HS-27A (cell line): Measurements from ENCODE around the gene ZNF496.
"Not testable (repeated sequence)": the region's sequence is repeated elsewhere in the genome, so short reads cannot be mapped to it uniquely, and the experiment has no call there.

ENCODE experiments used
- DNase-seq: peaks from one replicate; pipeline ENCODE4 v3.0.0-alpha.2; 2012; ENCODE audit warnings: low read depth, missing footprints

ZNF496 gene

GRCh38 chr1:247331525-247332214 lies at the start of gene ZNF496:
Gene ZNF496, minus strand, starts transcription at chr1:247331867. Its CDS starts 2,289 bp downstream, at chr1:247329578.
- DNase-seq = peak; percentile 62

DNA sequence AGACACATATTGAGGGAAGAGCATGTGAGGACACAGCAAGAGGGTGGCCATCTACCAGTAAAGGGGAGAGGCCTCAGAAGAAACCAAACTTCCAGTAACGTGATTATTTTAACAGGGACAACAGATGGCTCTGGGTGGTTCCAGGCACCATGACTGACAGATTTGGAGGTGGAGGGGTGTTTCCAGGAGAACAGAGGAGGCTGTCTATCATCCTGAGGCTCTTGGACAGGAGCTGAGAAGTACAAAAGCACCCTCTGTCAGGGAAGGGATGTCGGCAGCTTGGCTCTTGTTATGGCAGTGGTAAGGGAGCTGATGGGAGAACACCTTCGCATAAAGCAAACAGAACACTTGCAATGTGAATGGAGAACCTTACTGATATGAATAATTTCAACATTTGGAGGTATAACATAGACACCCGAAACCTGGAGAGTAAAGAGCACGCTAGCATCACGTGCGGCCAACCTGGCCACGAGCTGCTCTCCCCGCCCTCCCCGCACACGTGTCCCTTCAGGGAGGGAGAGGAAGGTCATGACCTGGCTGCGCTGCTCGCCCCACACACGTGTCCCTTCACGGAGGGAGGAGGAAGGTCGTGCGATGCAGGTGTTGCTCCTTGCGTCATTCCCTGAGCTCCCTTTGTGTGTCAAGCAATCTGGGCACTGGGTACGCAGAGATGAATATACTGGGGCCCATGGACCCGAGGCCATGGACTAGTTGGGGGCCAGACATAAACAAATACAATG lies 46.8 kb upstream of the ZNF496 start:
- DNase-seq = no peak

DNA sequence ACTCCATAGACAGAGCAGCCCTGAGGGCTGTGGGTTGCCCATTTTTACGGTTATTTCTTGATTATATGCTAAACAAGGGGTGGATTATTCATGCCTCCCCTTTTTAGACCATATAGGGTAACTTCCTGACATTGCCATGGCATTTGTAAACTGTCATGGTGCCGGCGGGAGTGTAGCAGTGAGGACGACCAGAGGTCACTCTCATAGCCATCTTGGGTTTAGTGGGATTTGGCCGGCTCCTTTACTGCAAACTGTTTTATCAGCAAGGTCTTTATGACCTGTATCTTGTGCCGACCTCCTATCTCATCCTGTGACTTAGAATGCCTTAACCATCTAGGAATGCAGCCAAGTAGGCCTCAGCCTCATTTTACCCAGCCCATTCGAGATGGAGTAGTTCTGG lies 46.0 kb upstream of the ZNF496 start:
- not testable (repeated sequence) for DNase-seq

DNA sequence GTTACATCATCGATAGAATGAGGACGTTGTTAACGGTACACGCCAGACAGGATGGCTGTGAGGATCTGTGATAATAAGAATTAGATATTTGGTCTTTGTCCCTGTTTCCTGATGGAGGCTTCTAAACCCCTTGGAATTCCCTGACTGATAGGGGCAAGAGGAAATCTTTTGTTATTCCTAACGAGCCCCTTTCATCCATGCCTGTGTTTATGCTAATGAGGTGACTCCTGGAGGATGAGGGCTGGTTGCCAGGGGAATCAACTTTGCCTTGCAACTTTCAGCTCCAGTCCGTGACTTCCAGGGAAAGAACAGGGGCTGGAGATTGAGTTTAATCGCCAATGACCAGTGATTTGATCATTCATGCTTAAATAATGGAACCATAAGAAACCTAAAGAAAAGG lies 45.0 kb upstream of the ZNF496 start:
- DNase-seq = no peak

GRCh38 chr1:247375747-247376146 lies 44.1 kb upstream of the ZNF496 start:
- DNase-seq = no peak

DNA sequence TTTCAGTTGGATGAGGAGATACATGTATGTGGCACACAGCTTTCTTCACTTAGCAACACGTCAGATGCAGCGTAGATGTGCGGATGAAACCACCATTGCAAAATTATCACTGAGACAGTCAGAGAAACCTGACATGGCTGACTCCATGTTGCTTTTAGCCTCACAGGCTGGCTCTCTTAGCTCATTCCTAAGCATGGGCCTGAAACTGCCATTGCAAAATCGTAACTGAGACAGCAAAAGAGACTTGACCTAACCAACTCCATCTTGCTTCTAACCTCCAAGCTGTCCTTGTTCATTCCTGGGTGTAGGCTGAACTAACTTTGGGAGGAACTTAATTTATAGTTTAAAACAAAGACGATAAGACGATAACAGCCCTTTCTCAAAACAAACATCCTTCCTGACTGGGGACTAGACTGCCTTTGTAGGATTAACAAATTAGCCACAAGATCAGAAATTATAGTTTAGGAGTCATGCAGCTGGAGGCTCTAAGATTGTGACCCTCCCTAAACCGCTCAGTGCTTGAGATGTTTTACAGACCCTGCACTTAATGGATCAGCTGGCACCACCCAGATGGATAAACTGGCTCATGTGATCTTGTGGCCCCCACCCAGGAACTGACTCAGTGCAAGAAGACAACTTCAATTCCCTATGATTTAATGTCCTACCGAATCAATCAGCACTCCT lies 43.1 kb upstream of the ZNF496 start:
- DNase-seq = not testable (repeated sequence)

GRCh38 chr1:247373721-247374141 lies 42.1 kb upstream of the ZNF496 start:
- DNase-seq = no peak

DNA sequence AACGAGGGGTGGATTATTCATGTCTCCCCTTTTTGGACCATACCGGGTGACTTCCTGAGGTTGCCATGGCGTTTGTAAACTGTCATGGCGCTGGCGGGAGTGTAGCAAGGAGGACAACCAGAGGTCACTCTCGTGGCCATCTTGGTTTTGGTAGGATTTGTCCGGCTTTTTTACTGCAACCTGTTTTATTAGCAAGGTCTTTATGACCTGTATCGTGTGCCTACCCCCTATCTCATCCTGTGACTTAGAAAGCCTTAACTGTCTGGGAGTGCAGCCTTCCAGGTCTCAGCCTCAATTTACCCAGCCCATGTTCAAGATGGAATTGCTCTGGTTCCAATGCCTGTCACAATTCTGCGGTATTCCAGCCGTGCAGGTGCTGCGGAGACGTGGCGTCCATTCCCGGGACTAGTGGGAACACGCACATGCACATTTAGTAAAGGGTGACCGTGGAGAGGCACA lies 40.2 kb upstream of the ZNF496 start:
- no peak for DNase-seq

DNA sequence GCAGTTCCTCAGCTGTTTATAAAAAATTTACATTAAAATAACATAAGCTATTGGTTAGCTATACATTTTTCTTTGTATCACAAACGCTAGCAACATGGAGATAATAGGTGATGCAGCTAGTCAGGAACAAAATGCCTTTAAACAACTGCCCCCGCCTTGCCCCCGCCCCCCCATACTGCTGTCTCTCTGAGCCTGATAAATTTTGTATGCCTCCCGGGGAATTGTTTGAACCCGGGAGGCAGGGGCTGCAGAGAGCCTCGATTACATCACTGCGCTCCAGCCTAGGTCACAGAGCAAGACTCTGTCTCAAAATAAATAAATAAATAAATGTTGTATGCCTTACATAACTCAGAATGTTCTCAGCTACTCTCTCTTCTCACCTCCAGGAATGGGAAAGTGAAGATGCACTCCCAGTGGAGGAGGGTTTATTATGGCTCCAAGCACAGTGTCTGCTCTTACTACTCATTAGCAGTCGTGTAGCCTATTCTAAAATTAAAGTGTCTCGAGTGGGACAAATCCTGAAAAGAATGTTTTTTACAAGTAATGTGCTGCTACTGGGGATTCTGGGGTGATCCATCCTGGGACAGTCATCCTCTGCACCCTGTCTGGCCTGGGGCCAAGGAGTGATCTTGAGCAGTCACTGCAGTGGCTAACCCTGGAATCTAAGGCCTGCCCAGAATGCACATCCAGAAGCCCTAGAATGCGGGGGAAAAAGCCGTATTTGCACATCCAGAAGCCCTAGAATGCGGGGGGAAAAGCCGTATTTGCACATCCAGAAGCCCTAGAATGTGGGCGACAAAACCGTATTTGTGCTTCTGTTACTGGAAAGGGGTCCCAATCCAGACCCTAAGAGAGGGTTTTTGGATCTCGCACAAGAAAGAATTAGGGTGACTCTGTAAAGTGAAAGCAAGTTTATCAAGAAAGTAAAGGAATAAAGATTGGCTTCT lies 39.4 kb upstream of the ZNF496 start:
- no peak for DNase-seq

DNA sequence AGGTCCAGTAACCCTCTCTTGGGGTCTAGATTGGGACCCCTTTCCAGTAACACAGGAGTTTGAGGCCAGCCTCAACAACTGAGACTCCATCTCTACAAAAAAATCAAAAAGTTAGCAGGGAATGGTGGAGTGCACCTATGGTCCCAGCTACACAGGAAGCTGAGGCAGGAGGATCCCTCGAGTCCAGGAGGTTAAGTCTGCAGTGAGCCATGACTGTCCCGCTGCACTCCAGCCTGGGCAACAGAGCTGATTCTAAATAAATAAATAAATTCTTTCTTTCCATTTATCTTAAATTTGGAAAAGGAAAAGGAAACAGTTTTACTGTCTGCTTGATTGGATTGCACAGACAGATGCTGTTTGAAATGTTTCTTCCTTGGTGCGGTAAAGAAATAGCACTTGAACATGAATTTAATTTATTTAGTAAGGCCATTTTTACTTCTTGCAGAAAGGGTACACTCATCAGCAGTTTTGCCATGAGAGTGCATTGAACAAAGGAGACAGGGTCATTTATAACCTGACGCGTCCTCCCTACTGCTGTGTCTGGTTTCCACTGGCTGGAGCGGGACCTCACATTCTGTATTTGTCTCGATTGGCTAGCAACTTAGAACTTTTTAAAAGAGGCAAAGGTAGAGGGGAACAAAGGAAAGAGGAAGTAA lies 37.0 kb upstream of the ZNF496 start:
- no peak for DNase-seq

GRCh38 chr1:247367786-247368422 lies 36.2 kb upstream of the ZNF496 start:
- DNase-seq = no peak

DNA sequence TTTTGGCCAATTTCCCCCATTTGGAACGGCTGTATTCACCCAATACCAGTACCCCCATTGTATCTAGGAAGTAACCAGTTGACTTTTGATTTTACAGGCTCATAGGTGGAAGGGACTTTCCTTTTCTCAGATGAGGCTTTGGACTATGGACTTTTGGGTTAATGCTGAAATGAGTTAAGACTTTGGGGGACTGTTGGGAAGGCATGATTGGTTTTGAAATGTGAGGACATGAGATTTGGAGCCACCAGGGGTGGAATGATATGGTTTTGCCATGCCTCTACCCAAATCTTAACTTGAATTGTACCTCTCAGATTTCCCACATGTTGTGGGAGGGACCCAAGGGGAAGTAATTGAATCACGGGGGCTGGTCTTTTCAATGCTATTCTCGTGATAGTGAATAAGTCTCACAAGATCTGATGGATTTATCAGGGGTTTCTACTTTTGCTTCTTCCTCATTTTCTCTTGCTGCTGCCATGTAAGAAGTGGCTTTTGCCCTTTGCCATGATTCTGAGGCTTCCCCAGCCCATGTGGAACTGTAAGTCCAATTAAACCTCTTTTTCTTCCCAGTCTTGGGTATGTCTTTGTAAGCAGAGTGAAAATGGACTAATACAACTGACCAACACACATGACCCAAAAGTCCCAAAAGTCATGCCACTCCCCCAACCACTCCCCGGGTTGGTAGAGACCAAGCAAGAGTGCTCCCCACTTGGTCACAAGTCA lies 35.4 kb upstream of the ZNF496 start:
- DNase-seq = no peak

GRCh38 chr1:247366345-247366744 lies 34.7 kb upstream of the ZNF496 start:
- not testable (repeated sequence) for DNase-seq

GRCh38 chr1:247365023-247365422 lies 33.4 kb upstream of the ZNF496 start:
- DNase-seq = no peak

DNA sequence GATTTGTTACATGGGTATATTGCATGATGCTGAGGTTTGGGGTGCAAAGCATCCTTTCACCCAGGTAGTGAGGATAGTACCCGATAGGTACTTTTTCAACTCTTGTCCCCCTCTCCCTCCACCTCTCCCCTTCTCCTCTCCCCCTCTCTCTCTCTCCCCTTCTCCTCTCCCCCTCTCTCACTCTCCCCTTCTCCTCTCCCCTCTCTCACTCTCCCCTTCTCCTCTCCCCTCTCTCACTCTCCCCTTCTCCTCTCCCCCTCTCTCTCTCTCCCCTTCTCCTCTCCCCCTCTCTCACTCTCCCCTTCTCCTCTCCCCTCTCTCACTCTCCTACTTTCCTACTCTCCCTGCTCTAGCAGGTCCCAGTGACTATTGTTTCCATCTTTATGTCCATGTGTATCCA lies 31.3 kb upstream of the ZNF496 start:
- DNase-seq = not testable (repeated sequence)

GRCh38 chr1:247362153-247362552 lies 30.5 kb upstream of the ZNF496 start:
- no peak for DNase-seq

- DNase-seq = no peak
Measured at GRCh38 chr1:247360991-247361731, 29.5 kb upstream of the ZNF496 start.

GRCh38 chr1:247360116-247360898 lies 28.6 kb upstream of the ZNF496 start:
- no peak for DNase-seq
